Hematopoietic multipotent progenitor cell treated with erythropoietin and hydrocortisone succinate and interleukin-3 and kit ligand, for 15 days (in vitro differentiated cells): ENCODE data around the gene SMAP2.

ENCODE experiments used
- DNase-seq: peaks from one replicate; pipeline ENCODE4 v3.0.0-alpha.2; 2015; ENCODE audit warnings: low spot score

The SMAP2 gene

DNA sequence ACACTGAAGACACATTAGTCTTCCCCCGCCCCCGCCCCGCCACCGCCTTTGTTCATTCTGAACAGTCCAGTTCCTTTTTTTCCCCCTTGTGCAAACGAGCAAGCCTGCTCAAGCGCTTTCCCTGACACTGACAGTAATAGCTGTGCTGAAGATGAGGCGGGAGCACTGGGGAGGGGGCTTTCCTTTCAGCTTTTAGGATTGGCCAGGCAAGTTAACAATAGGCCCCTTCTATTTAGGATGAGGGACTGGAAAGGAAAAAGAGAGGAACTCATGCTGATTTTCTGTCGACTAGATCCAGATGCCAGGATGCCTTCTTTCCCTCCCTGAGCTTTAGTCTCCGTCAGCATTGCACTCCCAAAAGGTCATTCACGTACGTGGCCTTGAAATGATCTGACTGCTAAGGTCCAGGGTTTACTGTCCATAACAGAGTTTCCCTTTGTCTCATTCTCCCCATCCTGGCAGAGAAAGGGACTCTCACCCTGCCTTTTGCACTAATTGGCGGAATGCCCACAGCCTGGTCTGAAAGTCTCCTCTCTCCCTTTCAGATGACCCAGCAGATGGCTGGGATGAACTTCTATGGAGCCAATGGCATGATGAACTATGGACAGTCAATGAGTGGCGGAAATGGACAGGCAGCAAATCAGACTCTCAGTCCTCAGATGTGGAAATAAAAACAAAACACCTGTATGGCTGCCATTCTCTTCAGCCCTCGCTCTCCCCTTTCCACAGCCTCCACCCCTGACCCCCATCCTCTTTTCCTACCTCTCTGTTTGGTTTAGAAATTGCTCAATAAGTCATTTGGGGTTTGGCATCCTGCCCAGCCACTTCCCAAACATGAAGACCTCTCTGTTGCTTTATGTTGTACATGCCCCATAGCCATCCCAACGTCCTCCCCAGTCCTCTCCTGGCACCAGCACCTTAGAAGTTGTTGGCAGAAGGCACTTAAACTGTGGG is 48.2 kb downstream of the SMAP2 start:
- DNase-seq, result no peak

DNA sequence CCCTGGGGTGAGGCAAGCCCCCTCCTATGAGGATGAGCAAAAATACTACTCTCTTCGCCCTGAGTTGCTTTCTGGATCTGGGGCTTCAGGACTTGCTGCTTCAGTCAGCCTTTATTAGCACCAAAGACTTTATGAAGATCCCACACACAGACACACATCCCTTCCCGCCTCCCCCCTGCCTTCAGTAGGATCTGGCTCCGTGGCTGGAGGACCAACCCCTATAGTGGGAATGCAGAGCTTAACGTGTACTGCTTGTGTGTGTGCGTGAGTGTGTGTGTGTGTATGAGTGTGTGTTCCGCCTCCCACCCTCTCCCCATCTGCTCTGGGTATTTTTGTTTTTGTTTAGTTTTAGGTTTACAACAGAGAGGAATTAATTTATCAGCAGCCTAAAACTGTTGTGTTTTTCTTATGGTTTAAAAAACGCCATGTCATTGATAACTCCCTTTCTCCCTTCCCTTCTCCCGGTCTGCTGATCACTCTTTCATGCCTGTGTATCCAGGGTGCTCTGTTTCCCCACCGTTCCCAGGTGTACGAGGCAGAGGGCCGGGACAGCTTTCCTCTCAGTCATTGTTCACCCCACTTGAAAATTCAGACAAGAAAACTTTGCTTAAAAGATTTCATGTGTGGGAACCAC is 49.2 kb downstream of the SMAP2 start:
- no peak for DNase-seq

DNA sequence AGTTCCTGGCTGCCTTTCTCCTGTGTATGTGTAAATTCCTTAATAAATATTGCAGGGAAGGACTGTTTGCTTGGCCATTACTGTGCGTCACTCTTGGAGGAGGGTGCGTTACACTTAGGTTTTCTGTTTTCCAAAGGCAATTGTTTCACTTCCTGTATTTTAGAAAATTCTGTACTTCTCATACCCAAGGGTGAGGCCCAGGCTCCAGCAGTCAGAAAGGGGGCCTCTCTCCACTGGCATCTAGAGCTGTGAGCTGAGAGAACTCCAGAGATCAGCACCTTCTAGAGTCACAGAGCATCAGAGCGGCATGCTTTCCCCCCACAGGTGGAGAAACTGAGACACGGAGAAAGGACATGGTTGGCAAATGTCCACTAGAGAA is 49.7 kb downstream of the SMAP2 start:
- no peak for DNase-seq

DNA sequence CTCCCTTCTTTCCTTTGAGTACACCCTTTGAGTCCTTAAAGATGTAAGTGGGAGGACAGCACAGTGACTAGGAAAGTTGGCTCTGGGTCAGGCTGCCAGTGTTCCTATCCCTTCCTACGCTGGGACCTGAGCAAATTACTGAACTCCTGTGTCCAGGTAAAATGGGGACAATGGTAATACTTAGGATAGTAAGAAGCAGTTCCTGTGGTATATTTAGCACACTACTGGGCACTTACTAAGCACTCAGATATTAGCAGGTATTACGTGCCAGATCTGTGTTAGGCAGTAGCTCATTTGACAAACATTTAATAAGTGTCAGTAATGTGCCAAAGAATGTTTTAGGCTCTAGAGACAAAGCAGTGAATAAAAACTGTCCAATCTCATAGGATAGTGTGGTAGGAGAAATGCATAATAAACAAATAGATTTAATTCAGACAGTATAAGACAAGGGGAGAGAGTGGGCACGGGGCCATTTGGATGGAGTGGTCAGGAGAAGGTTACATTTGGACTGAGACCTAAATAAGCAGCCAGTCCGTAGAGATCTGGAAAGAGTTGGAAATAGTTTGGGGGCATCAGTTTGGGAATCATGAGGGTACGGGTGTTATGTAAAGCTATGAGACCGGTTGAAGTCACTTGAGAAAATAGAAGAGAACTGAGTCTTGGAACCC is 50.6 kb downstream of the SMAP2 start:
- DNase-seq, result no peak

DNA sequence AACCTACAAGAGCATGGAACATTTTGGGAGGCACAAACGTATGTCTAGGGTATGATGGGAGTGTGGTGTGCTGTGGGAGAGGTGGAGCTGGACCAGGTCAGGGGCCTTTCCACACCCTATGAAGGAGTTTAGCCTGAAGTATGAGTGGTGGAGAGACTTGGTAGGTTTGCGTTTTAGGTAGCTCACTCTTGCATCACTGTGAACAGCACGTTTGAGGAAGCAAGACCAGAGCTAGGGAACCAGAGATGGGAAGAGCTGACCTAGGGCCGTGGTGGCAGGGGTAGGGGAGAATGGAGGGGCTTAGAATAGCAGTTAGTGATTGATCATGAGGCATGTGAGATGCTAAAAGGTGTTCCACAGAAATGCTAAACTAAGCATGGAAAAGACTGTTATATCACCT is 51.7 kb downstream of the SMAP2 start:
- no peak for DNase-seq

DNA sequence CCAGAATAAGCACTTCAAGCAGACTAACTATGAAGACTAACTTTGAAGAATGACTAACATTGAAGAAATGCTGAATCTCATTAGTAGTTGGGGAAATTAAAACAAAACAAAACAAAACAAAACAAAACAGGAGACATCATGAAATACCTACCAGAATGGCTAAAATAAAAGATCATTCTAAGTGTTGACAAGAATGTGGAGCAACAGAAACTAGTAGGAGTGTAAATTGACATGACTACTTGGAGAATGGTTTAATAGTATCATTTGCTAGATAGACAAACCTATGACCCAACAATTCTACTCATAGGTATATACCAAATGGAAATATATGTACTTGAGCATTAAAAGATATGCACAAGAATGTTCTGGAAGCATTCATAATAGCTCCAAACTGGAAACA is 57.9 kb downstream of the SMAP2 start:
- DNase-seq, result no peak

DNA sequence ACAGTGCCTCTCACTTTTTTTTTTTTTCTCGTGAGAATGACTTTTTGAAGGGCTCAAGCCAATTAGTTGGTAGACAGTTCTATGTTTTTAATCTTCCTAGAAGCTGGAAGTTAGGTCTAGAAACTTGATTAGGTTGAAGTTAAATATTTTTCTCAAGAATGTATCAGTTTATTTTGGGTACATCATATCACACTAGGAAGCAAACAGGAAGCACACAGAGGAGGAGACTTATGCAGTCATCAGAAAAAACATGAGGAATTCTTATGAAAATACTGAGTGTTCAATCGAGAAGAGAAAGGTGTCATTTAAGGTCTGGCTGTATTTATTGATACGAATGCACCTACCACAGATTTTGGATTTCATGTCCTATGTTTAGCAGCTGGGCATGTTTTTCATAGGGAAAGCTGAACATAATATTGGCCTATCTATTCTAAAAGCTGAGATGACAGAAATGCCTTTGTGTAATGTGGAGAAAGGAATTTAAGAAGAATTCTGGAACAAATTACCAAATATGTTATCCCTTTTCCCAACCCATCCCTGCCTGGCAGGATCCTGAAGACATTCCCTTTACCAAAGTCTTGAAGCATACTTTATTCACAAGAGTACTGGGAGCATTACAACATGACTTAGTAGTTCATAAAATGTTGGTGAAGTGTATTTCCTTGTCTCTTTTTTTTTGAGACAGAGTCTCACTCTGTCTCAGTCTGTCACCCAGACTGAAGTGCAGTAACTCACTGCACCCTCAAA is 59.3 kb downstream of the SMAP2 start:
- no peak for DNase-seq

DNA sequence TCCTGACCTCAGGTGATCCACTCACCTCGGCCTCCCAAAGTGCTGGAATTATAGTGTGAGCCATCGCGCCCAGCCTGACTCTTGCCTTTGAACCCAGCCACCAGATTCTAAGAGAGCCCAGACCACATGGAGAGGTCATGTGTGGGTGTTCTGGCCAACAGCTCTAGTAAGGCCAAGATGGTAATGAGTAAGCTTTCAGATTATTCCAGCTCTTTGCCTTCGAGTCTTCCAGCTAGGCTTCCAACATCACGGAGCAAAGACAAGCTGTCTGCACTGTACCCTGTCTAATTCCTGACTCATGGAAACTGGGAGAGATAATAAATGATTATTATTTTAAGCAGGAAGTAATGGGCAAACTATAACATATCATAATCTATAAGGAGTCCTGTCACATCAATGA is 61.9 kb downstream of the SMAP2 start:
- no peak for DNase-seq

DNA sequence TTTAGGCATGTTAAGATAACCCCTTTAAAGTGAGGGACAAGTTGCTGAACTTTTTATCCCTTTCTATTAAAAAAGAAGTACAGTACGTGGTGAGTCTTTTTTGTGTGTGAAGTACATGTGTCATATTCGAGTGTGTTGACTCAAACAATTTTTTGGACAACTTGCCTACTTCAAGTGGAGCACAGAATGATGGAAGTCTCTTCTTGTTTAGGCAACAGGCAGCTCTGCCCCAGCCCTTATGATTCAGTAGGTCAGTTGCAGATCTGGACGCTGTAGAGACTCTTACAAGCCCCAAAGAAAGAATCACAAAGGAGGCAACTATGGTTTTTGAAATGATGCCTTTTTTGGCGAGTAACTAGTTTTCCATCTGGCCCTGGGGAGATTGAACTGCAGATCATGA is 62.3 kb downstream of the SMAP2 start:
- no peak for DNase-seq

DNA sequence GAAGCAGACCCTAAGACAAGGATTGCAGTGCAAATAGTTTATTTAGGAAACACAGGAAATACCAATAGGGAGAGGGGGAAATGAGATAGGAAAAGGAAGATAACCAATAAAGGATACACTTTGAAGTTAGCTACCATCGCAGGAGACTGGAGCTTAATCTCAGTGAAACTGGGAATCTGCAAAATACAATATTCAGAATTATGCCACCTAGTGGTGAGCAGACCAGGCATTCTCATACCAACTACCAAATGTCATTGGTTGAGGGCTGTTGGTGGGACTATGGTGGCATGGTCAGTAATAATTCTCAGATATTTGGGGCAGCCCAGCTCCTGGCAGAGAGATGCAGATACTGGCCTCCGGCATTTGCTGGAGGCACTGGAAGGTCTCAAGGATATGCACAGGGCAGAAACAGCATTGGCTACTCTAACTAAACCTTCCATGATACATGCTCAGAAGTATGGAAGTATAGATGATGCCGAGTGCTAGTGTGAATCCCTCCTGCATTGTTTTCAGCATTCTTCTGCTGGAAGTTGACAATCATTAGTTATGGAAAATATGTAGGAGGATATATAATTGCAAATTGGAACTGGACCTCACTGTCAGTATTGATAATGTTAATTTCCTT is 65.0 kb downstream of the SMAP2 start:
- DNase-seq, result peak; percentile 36

DNA sequence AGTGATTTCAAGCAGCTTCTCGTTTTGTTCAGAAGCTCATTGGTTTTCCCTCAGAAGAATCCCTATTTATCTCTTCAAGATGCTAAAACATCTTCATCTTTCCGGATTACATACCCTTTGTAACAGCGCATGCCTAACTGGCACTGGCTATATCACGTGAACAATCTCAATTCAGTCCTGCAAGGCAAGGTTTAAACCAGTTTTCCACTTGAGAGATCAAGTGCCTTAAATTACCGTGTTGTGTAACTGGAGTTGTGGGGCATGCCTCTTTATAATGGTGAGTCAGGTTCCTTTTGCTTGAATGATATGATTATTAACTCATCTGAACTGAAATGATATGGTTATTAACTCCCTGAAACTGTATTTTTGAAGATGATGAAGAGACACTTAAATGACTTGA is 65.7 kb downstream of the SMAP2 start:
- no peak for DNase-seq

DNA sequence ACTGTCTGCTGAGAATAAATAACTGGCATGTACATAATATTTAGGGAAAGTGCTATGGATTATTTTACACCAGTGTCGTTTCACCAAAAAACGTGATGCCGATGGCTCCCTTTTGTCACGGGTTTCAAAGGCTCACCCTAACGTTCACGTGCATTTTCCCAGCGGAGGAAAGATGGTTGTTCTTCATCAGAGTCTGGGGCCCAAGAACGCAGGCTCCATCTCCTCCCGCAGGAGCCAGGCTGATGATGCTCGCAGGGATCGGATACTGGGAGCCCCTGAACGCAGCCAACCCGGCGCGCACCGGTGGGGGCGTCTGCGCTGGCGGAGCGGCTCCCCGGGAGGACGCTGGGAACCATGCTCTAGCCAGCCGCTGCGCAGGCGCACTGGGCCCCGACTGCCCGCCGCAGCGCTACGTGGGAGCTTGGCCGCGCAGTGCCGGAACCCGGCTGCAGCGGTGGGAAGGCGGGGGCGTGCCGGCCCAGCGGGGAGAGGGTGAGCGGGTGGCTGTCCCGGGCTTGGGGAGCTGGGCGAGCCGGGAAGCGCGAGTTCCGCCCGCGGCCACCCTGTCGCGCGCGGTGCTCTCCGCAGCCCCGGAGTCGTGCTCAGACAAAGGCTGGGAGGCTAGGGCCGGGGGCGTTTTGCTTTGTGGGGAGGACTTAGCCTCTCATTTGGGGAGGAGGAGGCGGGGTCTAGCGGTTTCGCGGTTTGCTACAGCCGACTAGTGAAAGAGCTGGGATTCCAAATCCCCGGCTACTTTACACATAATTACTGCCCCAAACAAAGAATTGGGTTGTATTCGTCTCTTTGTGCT is 76.4 kb downstream of the SMAP2 start, which contains the start of gene ZFP69B:
Gene ZFP69B, plus strand, starts transcription at position 793 of the 811 bp plus-strand sequence. CDS start 486 bp downstream, outside the sequence.
- DNase-seq, result peak; percentile 63

DNA sequence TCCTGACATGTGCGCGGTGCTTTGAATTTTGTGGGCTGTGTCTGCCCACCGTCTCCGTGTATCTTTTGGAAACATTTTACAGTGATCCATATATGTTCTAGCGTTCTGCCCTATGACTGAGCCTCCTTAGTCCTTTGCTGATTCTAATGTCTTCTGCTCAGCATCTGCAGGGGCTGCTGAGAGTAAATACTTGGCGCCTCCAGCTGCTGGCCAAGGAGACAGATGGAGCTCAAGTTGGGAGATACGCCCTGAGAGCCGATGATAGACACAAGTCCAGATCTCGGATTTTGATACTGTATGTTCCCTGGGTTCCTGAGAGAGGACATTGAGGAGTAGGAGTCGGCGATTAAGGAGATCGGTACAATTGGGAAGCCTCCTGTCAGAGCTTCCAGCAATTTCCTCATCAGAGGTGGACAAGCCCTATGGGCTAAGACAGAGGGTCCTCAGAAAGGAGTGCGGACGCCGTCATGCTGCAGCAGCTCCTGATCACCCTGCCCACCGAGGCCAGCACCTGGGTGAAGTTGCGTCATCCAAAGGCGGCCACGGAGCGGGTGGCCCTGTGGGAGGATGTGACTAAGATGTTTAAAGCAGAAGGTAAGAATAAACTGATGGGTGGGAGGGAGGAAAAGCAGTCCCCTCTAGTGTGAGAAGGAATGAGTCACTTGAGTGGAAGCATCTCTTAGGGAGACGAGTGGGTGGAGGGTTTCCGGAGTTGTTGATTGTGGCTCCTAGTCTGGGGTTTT is 77.1 kb downstream of the SMAP2 start:
- DNase-seq, result no peak

DNA sequence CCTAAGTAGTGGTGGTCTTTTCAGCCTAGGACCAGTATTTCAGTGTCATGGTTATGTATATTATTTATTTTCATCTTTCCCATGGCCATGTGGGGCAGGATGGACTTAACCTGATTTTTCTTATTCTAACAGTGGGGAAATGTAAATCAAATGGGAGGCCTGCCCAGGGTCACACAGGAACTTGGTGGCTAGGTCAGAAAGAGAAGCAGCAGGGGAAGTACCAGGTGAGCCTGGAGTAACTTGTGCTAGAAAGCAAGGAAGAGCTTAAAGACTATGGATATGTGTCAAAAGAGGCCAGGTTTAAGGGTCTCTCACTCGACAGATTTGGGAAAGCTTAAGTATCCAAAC is 77.7 kb downstream of the SMAP2 start:
- DNase-seq, result no peak

DNA sequence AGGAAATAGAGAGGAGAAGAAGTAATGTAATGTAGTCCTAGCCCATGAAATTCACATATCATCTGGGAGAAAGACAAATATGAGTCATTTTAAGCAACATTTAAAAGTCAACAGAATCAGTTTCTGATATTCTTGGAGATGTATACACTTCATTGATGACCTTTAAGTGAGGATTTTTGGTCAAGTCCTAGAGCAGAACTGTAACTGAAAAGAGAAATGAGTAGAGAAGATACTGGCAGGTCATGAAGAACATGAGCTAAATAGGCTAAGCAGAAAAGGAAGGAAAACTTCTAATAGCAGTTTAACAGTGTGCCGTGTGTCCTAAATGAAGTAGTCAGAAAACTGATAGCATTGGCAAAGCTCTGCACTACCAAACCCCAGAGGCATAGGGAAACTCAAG is 81.3 kb downstream of the SMAP2 start:
- no peak for DNase-seq

DNA sequence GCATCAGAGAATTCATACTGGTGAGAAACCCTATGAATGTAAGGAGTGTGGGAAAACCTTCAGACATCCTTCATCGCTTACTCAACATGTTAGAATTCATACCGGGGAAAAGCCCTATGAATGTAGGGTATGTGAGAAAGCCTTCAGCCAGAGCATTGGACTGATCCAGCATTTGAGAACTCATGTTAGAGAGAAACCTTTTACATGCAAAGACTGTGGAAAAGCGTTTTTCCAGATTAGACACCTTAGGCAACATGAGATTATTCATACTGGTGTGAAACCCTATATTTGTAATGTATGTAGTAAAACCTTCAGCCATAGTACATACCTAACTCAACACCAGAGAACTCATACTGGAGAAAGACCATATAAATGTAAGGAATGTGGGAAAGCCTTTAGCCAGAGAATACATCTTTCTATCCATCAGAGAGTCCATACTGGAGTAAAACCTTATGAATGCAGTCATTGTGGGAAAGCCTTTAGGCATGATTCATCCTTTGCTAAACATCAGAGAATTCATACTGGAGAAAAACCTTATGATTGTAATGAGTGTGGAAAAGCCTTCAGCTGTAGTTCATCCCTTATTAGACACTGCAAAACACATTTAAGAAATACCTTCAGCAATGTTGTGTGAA is 89.5 kb downstream of the SMAP2 start:
- DNase-seq, result no peak

DNA sequence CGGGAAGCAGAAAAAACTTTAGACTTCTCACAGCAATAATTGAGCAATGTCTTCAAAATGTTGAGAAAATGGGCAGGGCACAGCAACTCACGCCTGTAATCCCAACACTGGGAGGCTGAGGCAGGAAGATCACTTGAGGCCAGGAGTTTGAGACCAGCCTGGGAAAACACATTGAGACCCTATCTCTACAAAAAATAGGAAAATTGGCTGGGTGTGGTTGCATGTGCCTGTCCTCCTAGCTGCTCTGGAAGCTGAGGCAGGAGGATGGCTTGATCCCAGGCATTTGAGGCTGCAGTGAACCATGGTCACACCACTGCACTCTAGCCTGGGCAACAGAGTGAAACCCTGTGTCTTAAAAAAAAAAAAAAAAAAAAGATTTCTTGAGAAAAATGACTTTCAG is 95.8 kb downstream of the SMAP2 start:
- DNase-seq, result no peak
